Neural progenitor cell (in vitro differentiated cells): Measurements from ENCODE around the gene GUSB. TPM values are rescaled to one million over a fixed set of nuclear protein-coding genes. Genes with fewer than 3 reads are reported as not detected.

Experiments
- DNase-seq: peaks from one replicate; pipeline ENCODE4 v3.0.0-alpha.2; 2016; ENCODE audit warnings: low spot score
- H2AFZ ChIP-seq: fragments of 200-600 bp; sonication (generic); replicated peaks from 2 replicates; pipeline ENCODE4 v1.6.1; 2016; ENCODE audit warnings: antibody characterized with exemption
- H3F3A ChIP-seq: fragments of 200-600 bp; sonication (generic); 2 replicates; pipeline ENCODE4 v1.6.1; 2016; ENCODE audit warnings: antibody characterized with exemption, low read depth
- H3K27ac ChIP-seq: fragments of 200-600 bp; sonication (generic); 2 replicates; pipeline ENCODE4 v1.5.1; 2016; ENCODE audit warnings: mild to moderate bottlenecking
- H3K27me3 ChIP-seq: fragments of 200-600 bp; sonication (generic); 2 replicates; pipeline ENCODE4 v1.6.1; 2016; ENCODE audit warnings: mild to moderate bottlenecking, moderate library complexity
- H3K36me3 ChIP-seq: fragments of 200-600 bp; sonication (generic); 2 replicates; pipeline ENCODE4 v1.5.1; 2016
- H3K4me1 ChIP-seq: fragments of 200-600 bp; sonication (generic); 2 replicates; pipeline ENCODE4 v1.6.1; 2016; ENCODE audit warnings: mixed run types
- H3K4me2 ChIP-seq: fragments of 200-600 bp; sonication (generic); 2 replicates; pipeline ENCODE4 v1.6.1; 2016
- H3K4me3 ChIP-seq: fragments of 200-600 bp; sonication (generic); 2 replicates; pipeline ENCODE4 v1.5.1; 2016
- H3K79me2 ChIP-seq: fragments of 200-600 bp; sonication (generic); 2 replicates; pipeline ENCODE4 v1.6.1; 2016; ENCODE audit warnings: low read depth
- H3K9ac ChIP-seq: fragments of 200-600 bp; sonication (generic); 2 replicates; pipeline ENCODE4 v1.6.1; 2016
- H3K9me3 ChIP-seq: fragments of 200-600 bp; sonication (generic); 2 replicates; pipeline ENCODE4 v1.5.1; 2016; ENCODE audit warnings: low read depth
- H4K20me1 ChIP-seq: fragments of 200-600 bp; sonication (generic); 2 replicates; pipeline ENCODE4 v1.6.1; 2016; ENCODE audit warnings: low read depth
- H3K27ac Mint-ChIP-seq: 3 replicates; pipeline ENCODE4 v1.8.0; 2021; ENCODE audit warnings: mixed read lengths
- H3K27me3 Mint-ChIP-seq: 2 replicates; pipeline ENCODE4 v1.8.0; 2022; ENCODE audit warnings: low read depth, mild to moderate bottlenecking, inconsistent platforms, moderate library complexity, mixed read lengths; ENCODE audit not compliant: insufficient read depth
- H3K36me3 Mint-ChIP-seq: 3 replicates; pipeline ENCODE4 v1.8.0; 2021; ENCODE audit warnings: mixed read lengths
- H3K4me1 Mint-ChIP-seq: 3 replicates; pipeline ENCODE4 v1.8.0; 2021; ENCODE audit warnings: mixed read lengths
- H3K4me3 Mint-ChIP-seq: 3 replicates; pipeline ENCODE4 v1.8.0; 2021; ENCODE audit warnings: mild to moderate bottlenecking, moderate library complexity, mixed read lengths
- H3K9me3 Mint-ChIP-seq: 3 replicates; pipeline ENCODE4 v1.8.0; 2020; ENCODE audit warnings: mixed read lengths
- EZH2 ChIP-seq: fragments of 200-600 bp; sonication (generic); IDR thresholded peaks from 2 replicates; pipeline ENCODE4 v1.6.1; 2017; ENCODE audit warnings: antibody characterized with exemption, mild to moderate bottlenecking, moderate library complexity
- EZH2phosphoT487 ChIP-seq: fragments of 200-600 bp; sonication (generic); IDR thresholded peaks from 2 replicates; pipeline ENCODE4 v1.6.1; 2017; ENCODE audit warnings: antibody characterized with exemption
- total RNA-seq: library from RNA; depleted of rRNA; stranded (reverse); fragments of >200 nt; gene quantifications from 2 replicates; pipeline ENCODE4 v1.2.3, GENCODE V29; 2015; ENCODE audit warnings: low replicate concordance
- TF ChIP-seq, protein P1 (sequence below): fragments of 200-600 bp; sonication (generic); IDR thresholded peaks from 2 replicates; pipeline ENCODE4 v1.5.1; 2017; ENCODE audit warnings: antibody characterized with exemption, mild to moderate bottlenecking

The GUSB gene
- total RNA-seq, 1 donor from 2014 or later: 28.8 TPM

DNA sequence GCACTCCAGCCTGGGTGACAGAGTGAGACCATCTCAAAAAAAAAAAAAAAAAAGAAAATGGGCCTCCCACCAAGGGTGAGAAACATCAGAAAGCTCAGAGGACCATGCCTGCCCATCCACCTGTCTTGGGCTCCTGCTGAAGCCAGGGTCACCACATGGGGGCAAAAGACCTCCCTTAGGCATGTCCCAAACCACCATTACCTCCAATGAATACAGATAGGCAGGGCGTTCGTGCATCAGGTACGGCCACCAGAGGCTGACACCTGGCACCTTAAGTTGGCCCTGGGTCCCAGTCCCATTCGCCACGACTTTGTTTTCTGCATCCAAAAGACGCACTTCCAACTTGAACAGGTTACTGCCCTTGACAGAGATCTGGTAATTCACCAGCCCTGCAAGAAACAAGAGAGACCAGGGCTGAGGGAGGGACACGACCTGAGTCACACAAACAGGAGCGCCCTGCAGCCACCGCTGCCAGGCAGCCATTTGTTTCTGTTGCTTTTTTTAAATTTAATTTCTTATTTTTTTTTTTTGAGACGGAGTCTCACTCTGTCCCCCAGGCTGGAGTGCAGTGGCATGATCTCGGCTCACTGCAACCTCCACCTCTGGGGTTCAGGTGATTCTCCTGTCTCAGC lies 6.1 kb downstream of the GUSB start:
- Mint-ChIP-seq H3K36me3 (peaks cover 17% of the 10 kb centered on the region), H3K9me3 (no peaks in the 10 kb centered on the region), H3K27me3 (peaks cover under 1% of the 10 kb centered on the region), H3K4me3 (no peak overlapping the region), H3K27ac (no peak overlapping the region), H3K4me1 (peaks cover 3% of the 10 kb centered on the region)
- Histone ChIP-seq H3K79me2 (peaks cover 13% of the 10 kb centered on the region), H3K36me3 (no peaks in the 10 kb centered on the region), H3K4me1 (peaks cover 3% of the 10 kb centered on the region), H2AFZ (no peak overlapping the region), H4K20me1 (peaks cover 8% of the 10 kb centered on the region), H3F3A (no peaks in the 10 kb centered on the region), H3K27ac (no peak overlapping the region), H3K4me2 (no peak overlapping the region), H3K9ac (no peak overlapping the region), H3K9me3 (no peaks in the 10 kb centered on the region), H3K27me3 (no peaks in the 10 kb centered on the region), H3K4me3 (no peak overlapping the region)
- DNase-seq: no peak
- no peak for TF ChIP-seq EZH2
- TF ChIP-seq, protein P1, sequence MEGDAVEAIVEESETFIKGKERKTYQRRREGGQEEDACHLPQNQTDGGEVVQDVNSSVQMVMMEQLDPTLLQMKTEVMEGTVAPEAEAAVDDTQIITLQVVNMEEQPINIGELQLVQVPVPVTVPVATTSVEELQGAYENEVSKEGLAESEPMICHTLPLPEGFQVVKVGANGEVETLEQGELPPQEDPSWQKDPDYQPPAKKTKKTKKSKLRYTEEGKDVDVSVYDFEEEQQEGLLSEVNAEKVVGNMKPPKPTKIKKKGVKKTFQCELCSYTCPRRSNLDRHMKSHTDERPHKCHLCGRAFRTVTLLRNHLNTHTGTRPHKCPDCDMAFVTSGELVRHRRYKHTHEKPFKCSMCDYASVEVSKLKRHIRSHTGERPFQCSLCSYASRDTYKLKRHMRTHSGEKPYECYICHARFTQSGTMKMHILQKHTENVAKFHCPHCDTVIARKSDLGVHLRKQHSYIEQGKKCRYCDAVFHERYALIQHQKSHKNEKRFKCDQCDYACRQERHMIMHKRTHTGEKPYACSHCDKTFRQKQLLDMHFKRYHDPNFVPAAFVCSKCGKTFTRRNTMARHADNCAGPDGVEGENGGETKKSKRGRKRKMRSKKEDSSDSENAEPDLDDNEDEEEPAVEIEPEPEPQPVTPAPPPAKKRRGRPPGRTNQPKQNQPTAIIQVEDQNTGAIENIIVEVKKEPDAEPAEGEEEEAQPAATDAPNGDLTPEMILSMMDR: no peak
- TF ChIP-seq EZH2phosphoT487: no peak

GRCh38 chr7:65974876-65975275 lies 7.1 kb downstream of the GUSB start:
- peaks cover 2% of the 10 kb centered on the region for H3K79me2 ChIP-seq
- no peaks in the 10 kb centered on the region for H3K27me3 ChIP-seq
- Mint-ChIP-seq H3K4me3 (no peak overlapping the region), H3K4me1 (no peaks in the 10 kb centered on the region), H3K36me3 (peaks cover 19% of the 10 kb centered on the region), H3K27ac (no peak overlapping the region), H3K9me3 (no peaks in the 10 kb centered on the region), H3K27me3 (peaks cover 3% of the 10 kb centered on the region)
- H3F3A ChIP-seq: no peaks in the 10 kb centered on the region
- no peak overlapping the region for H2AFZ ChIP-seq
- H3K27ac ChIP-seq: no peak overlapping the region
- no peaks in the 10 kb centered on the region for H3K4me1 ChIP-seq
- no peak overlapping the region for H3K9ac ChIP-seq
- no peak overlapping the region for H3K4me2 ChIP-seq
- no peak overlapping the region for H3K4me3 ChIP-seq
- DNase-seq: no peak
- no peaks in the 10 kb centered on the region for H4K20me1 ChIP-seq
- TF ChIP-seq, protein P1: no peak
- TF ChIP-seq EZH2: no peak
- TF ChIP-seq EZH2phosphoT487: no peak
- H3K9me3 ChIP-seq: no peaks in the 10 kb centered on the region
- no peaks in the 10 kb centered on the region for H3K36me3 ChIP-seq

GRCh38 chr7:65974191-65974801 lies 7.7 kb downstream of the GUSB start:
- H3K4me2 ChIP-seq: no peak overlapping the region
- no peaks in the 10 kb centered on the region for H3F3A ChIP-seq
- H4K20me1 ChIP-seq: no peaks in the 10 kb centered on the region
- DNase-seq: no peak
- no peaks in the 10 kb centered on the region for H3K79me2 ChIP-seq
- H3K4me3 ChIP-seq: no peak overlapping the region
- Mint-ChIP-seq H3K4me1 (no peaks in the 10 kb centered on the region), H3K36me3 (peaks cover 24% of the 10 kb centered on the region), H3K9me3 (no peaks in the 10 kb centered on the region), H3K27ac (no peak overlapping the region), H3K4me3 (no peak overlapping the region), H3K27me3 (peaks cover 3% of the 10 kb centered on the region)
- H3K27me3 ChIP-seq: no peaks in the 10 kb centered on the region
- H3K9ac ChIP-seq: no peak overlapping the region
- no peaks in the 10 kb centered on the region for H3K9me3 ChIP-seq
- TF ChIP-seq EZH2: no peak
- TF ChIP-seq, protein P1: no peak
- no peak for TF ChIP-seq EZH2phosphoT487
- no peaks in the 10 kb centered on the region for H3K36me3 ChIP-seq
- H3K4me1 ChIP-seq: no peaks in the 10 kb centered on the region
- no peak overlapping the region for H2AFZ ChIP-seq
- H3K27ac ChIP-seq: no peak overlapping the region
